Astrocyte of the spinal cord (primary cell): Measurements from ENCODE around the gene OR2AK2.

Experiments
- DNase-seq: peaks from one replicate; pipeline ENCODE4 v3.0.0; 2011; ENCODE audit warnings: low read depth, low spot score
- H3K4me3 ChIP-seq: 2 replicates; pipeline ENCODE4 v1.5.1; 2011; ENCODE audit warnings: low read depth, mild to moderate bottlenecking, low read length, moderate library complexity
- in situ Hi-C: cut with HindIII; loops from 2 replicates; pipeline ENCODE4 v1.10.0; 2017; ENCODE audit warnings: low sequenced_read_pairs
- TF ChIP-seq, protein P1 (sequence below): IDR thresholded peaks from 2 replicates; pipeline ENCODE4 v1.5.1; 2012; ENCODE audit warnings: low read depth, mild to moderate bottlenecking, low read length, inconsistent platforms

The OR2AK2 gene, protein sequence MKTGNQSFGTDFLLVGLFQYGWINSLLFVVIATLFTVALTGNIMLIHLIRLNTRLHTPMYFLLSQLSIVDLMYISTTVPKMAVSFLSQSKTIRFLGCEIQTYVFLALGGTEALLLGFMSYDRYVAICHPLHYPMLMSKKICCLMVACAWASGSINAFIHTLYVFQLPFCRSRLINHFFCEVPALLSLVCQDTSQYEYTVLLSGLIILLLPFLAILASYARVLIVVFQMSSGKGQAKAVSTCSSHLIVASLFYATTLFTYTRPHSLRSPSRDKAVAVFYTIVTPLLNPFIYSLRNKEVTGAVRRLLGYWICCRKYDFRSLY

DNA sequence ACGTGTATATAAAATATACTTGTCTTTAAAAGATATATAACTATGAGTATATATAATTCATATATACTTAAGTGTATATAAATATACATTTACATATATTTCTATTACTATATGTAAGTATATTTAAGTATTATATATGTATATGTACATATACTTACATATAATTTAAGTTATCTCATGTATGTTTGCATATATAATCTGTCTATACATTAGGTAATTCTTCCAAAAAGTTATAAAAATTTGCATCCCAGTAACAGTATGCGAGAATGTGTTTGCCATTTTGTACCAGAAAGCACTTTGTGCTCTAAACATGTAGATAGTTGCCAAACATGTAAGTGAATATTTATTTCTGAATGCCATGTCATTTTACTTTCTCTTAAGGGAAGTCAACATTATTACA lies at the start of gene OR2AK2:
OR2AK2 (plus strand) TSS at position 301 of the 400 bp plus-strand sequence. CDS start 144 bp downstream, outside the sequence.
- DNase-seq = no peak
- in situ Hi-C loops = no loop called here
- TF ChIP-seq, protein P1, sequence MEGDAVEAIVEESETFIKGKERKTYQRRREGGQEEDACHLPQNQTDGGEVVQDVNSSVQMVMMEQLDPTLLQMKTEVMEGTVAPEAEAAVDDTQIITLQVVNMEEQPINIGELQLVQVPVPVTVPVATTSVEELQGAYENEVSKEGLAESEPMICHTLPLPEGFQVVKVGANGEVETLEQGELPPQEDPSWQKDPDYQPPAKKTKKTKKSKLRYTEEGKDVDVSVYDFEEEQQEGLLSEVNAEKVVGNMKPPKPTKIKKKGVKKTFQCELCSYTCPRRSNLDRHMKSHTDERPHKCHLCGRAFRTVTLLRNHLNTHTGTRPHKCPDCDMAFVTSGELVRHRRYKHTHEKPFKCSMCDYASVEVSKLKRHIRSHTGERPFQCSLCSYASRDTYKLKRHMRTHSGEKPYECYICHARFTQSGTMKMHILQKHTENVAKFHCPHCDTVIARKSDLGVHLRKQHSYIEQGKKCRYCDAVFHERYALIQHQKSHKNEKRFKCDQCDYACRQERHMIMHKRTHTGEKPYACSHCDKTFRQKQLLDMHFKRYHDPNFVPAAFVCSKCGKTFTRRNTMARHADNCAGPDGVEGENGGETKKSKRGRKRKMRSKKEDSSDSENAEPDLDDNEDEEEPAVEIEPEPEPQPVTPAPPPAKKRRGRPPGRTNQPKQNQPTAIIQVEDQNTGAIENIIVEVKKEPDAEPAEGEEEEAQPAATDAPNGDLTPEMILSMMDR = no peak
- H3K4me3 ChIP-seq = no peak within 1 kb of the TSS

- TF ChIP-seq, protein P1 = no peak
- no peak within 1 kb of the TSS for H3K4me3 ChIP-seq
- no peak for DNase-seq
- in situ Hi-C loops = no loop called here
Measured at GRCh38 chr1:247919952-247920351, 45.1 kb upstream of the OR2AK2 start, which contains the start of gene OR2T8. Gene OR2T8, plus strand, starts transcription at chr1:247920252. Its CDS starts 766 bp downstream, at chr1:247921018.

DNA sequence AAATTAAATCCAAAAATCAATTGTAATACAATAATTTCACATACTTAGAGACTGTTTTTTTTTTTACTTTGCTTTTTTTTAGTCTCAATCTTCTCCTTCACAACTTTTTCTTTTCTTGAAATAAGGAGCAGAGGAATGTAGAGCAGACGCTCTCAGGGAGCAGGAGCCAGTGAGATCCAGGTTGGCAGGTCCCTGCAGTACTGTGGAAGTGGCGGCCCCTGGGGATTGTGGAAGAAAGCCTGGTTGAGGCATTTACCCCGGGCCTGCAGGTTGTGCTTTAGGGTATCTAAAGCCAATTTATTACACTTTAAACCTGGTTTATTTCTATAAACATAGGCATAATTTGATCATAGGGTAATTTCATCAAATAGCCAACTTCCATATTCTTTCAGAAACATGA lies 41.1 kb upstream of the OR2AK2 start:
- TF ChIP-seq, protein P1 = no peak
- in situ Hi-C loops = no loop called here
- H3K4me3 ChIP-seq = no peak overlapping the region
- DNase-seq = no peak

DNA sequence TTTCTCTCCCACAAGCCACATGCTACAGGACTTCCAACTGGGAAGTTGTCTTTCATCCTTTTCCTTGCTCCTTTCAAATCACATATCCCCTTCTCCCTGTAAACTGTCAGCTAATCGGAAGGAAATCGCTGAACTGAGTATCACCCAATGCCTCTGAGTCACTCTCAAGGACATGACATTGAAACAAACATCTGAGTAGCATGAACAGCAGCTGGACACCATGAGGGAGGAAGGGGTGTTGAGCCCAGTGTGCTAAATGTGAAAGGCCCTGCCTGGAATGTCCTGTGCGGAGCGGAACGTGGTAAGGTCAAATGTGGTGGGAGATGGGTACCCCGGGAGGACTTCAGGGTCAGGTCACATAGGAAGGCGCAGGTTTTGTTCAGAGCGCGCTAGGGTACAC lies 40.2 kb upstream of the OR2AK2 start, which contains the start of gene OR2AJ1:
OR2AJ1 (plus strand) TSS at position 22 of the 400 bp plus-strand sequence. CDS start 8,880 bp downstream, outside the sequence.
- no peak within 1 kb of the TSS for H3K4me3 ChIP-seq
- in situ Hi-C loops = no loop called here
- no peak for DNase-seq
- TF ChIP-seq, protein P1 = no peak

- in situ Hi-C loops = no loop called here
- H3K4me3 ChIP-seq = no peak overlapping the region
- TF ChIP-seq, protein P1 = no peak
- no peak for DNase-seq
Measured at GRCh38 chr1:247933989-247934388, 31.0 kb upstream of the OR2AK2 start.

DNA sequence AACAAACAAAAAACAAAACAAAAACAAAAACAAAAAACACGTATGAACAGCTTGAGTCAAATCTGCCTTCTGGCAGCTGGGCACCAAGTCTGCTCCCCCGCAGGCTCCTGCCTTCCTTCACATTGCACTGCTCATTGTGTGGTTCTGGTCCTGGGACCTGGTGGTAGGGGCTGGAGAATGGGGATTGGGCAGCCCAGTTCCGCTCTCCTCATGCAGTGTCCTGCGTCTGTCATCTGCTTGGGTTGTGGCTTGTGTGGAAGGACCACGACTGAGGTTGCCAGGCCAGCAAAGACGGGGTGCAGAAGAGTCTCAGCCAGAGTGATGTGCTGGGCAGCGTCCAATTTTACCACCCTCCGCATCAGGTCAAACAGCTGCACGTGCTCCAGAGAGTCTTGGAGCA lies 29.3 kb upstream of the OR2AK2 start:
- TF ChIP-seq, protein P1 = no peak
- H3K4me3 ChIP-seq = no peak overlapping the region
- DNase-seq = no peak
- in situ Hi-C loops = no loop called here
